Urothelium cell line (cell line): ENCODE measurements around the gene PRPF6.

ENCODE experiments used
- DNase-seq: peaks from one replicate; pipeline ENCODE4 v3.0.0; 2011; ENCODE audit warnings: low spot score, mixed read lengths
- FAIRE-seq: peaks from 2 replicates; lab custom pipeline; 2011; peaks lifted over from hg19 to GRCh38; lab: Jason Lieb, UNC

The PRPF6 gene

DNA sequence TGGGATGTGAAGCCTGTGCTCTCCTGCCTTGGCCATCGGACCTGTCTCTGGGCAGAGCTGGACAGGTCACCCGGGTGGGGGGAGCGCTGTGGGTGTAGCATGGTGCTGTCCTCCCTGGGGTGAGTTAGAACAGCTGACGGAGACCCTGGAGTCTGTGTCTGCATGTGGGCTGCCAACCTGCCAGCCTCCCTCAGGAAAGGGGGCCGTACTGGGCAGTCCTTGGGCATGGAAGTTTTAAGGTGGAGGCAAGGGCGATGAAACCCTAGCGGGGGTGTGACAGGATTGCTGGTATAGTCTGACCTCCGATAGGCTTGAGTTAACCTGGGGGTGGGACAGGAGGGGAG lies 66.1 kb downstream of the PRPF6 start:
- FAIRE-seq: no peak

GRCh38 chr20:64047968-64048401 lies 67.1 kb downstream of the PRPF6 start:
- FAIRE-seq: no peak

More for the DNA sequence above, 66.1 kb downstream of the PRPF6 start:
- no peak for DNase-seq

GRCh38 chr20:64048402-64049044 lies 67.6 kb downstream of the PRPF6 start:
- no peak for DNase-seq
- no peak for FAIRE-seq

More at GRCh38 chr20:64047968-64048401, 67.1 kb downstream of the PRPF6 start:
- no peak for DNase-seq

- FAIRE-seq: no peak
- DNase-seq: peak; percentile 64
Observed at GRCh38 chr20:64049060-64049877, 68.3 kb downstream of the PRPF6 start, which contains the start of gene SOX18. TSS of gene SOX18 (minus strand) at chr20:64049639. CDS start at chr20:64049516, 123 bp downstream.

DNA sequence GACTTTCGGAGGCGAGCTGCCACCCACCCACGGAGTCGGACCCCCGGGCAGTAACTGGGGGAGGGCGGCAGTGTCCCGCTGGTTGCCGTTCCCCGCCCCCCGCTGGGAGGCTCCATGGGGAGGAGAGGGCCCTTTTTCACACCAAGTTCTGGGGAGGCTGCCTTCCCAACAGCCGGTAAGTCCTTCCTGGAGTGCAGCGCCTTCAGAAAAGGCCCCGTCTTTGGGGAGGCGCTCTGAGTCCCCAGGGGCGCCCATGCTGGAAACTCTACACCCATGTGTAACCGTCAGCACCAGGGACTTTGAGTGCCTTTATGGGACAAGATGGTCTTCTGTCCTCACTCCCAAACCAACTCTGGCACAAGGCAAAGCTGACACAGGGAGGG lies 68.9 kb downstream of the PRPF6 start:
- FAIRE-seq (no peak), DNase-seq (no peak)

DNA sequence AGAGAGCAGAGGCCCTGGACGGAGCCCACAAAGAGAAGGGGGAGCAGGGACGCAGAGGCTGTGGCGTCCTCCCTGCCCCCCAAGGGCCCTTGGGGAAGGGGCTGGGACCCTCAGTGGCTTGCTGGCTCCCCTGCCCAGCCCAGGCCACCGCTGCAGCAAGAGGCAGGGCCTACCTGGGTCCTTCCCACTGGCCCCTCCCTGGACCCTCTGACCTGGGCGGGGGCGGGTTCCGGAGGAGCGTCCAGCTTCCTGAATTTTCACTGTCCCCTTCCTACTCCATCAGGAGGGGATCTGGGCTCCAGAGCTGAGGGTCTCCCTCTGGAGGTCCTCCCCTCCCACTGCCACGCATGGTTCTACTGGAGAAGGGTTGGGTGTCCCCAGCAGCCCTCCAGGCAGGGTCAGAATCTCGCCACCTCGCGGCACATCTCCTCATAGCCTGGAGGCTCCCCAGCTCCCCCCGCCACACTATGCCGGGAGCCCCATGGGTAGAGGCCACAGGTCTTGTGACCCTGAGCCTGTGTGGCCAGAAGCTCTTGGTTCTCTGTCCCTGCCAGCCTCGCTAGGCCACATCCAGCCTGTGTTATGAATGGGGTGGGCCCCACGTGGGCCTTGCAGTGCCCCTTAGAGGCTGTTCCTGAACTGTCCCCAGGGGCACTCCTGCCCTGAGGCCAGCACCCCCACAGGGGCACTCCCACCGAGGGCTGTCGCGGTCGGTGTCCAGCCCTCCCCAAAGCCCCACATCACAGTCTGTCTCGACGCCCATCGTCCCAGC lies 69.5 kb downstream of the PRPF6 start:
- DNase-seq (no peak), FAIRE-seq (no peak)

- DNase-seq: no peak
- no peak for FAIRE-seq
Observed at GRCh38 chr20:64051033-64051452, 70.1 kb downstream of the PRPF6 start.

DNA sequence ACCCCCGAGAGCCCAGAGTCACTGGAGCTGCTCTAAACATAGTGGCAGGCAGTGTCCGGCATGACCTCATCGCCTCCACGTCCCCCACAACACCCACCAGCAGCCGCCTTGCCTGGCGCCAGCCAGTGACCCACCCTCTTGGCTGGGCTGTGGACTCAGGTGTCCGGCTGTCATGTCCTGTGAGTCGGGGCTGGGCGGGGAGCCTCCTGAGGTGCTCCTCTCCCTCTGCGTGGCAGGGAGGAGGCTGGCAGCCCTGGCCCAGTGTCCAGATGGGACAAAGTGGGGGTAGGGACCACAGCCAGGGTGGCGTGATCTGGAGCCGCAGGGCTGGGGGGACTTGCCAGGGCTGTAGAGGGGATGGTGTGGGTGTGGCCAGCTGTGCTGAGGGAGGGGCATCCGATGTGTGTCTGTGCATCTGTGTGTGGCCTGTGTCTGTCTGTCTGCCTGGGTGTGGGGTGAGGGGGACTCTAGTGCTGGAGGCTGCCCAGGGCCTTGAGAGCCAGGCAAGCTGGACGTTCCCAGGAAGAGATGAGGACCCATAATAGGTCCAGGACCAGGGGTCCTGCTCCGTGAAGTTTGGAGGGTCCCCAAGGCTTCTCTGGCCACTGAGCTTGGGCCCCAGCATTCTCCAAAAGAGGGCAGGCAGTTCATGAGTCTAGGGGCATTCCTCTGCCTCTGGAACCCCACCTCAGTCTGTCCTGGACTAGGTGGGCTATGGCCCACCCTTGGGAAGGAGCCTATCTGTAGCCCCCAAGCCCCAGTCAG lies 70.8 kb downstream of the PRPF6 start:
- DNase-seq: no peak
- FAIRE-seq: no peak

GRCh38 chr20:64052326-64052722 lies 71.4 kb downstream of the PRPF6 start:
- FAIRE-seq (no peak), DNase-seq (no peak)

- FAIRE-seq: no peak
- no peak for DNase-seq
Observed at GRCh38 chr20:64052987-64053840, 72.3 kb downstream of the PRPF6 start.

GRCh38 chr20:64053841-64054661 lies 73.1 kb downstream of the PRPF6 start:
- peak; percentile 68 for DNase-seq
- FAIRE-seq: no peak

DNA sequence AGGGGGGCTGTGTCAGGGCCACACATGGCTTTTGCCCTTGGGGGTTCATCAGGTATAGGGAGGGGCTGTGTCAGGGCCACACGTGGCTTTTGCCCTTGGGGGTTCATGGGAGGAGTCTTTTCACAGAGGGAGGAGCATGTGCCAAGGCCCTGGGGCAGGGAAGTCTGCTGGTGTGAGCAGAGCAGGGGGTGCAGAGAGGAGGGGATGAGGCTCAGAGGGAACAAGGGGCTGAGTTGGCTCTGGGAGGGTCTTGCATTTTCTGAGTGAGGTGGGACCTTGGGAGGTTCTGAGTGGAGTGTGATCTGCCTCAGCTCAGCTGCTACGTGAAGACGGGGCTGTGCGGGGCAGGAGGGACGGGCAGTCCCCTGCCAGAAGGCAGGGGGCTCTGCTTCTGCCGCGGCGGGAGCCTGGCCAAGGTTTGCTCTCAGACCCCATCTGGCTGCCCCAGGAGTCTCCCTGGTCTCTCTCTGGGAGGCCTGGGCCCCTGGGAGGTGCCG lies 74.5 kb downstream of the PRPF6 start:
- DNase-seq (no peak), FAIRE-seq (no peak)

- no peak for FAIRE-seq
- peak; percentile 81 for DNase-seq
Observed at GRCh38 chr20:64055893-64056638, 75.1 kb downstream of the PRPF6 start.

DNA sequence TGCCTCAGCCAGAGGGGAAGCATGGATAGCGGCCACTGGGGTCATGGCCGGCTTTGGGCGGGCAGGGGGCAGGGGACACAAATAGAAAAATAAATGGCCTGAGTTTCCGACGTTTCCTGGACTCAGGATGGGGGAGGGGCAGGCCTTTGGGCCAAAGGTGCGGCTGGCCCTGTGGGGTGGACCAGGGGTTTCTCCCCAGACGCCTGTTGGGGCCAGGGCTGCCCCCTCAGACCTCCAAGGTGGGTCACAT lies 75.6 kb downstream of the PRPF6 start:
- FAIRE-seq (no peak), DNase-seq (no peak)

GRCh38 chr20:64056889-64057627 lies 76.1 kb downstream of the PRPF6 start:
- DNase-seq (no peak), FAIRE-seq (no peak)

DNA sequence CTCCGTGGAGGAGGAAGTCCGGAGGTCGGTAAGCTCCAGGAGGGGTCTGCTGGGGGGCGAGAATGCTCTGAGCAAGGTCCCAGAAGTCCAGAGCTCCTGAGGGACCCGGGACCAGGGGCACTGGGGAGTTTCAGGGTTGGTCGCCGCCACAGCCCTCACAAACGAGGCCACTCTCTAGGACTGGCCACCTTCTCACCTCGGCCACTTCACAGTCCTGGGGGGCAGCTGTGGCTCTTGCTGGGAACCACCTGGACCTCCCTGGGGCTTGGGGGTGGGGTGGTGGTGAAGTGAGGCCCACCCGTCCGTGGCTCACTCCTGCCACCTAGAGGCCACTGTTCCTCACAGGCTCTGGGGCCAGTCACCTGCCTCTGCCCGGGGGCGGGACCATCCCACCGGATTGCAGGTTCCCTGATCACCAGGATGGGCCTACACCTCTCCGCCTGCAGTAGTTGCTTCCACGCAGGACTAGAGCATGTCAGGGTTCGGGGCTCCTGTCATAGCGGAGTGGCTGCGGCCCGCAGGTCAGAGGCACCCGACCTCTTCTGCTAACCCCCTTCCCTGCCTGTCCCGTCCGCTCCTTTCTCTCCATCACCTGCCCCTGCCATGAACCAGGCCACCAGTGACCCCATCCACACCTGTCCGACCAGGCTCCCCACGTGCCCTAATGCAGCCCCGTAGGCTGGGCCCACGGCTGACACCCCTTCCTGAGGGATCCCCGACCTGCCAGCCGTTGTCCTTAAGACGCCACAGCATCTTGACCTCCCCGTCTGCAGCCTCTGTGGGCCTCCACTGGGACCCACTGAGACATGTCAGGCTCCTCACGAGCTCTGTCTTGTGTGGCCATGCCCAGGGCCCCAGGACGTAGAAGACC lies 76.9 kb downstream of the PRPF6 start:
- DNase-seq: peak; percentile 79
- FAIRE-seq: no peak

GRCh38 chr20:64058536-64058935 lies 77.6 kb downstream of the PRPF6 start:
- DNase-seq (no peak), FAIRE-seq (no peak)
